Measurements from ENCODE around the gene HRAS.

GRCh38 chr11:559020-559620 is 23.7 kb upstream of the HRAS start:
- TF ChIP-seq CTCF (IDR thresholded peaks at IDR 0.05) (no peak), POLR2A (IDR thresholded peaks at IDR 0.05) (no peak)
